HG03460 (cell line): ENCODE results near the gene ACAP2.
"Not testable (repeated sequence)": the region's sequence is repeated elsewhere in the genome, so short reads cannot be mapped to it uniquely, and the experiment has no call there.

ENCODE experiments used
- ATAC-seq: cut with Tn5 transposase; IDR thresholded peaks from one replicate; pipeline ENCODE4 v1.9.1; 2021; ENCODE audit not compliant: unreplicated experiment

The ACAP2 gene

GRCh38 chr3:195297446-195297845 lies 145.4 kb downstream of the ACAP2 start:
- ATAC-seq, result peak; percentile 62

DNA sequence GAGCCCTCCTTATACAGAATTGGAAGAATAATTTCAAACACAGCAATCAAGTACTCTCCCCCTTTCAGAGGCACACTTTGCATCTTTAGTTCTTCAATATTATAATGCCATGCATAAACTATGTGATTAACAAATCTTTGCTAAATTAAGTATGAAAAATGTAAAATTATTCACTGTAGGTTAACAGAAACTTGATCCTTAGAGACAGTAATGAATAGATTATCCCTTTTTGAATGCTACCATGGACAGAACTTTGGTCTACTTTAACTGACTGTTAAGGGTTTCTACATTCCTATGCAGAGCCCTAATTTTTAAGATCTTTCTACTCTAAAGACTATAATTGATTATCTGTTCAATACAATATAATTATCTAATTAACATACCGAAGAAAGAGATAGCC lies 146.2 kb downstream of the ACAP2 start:
- ATAC-seq, result no peak

DNA sequence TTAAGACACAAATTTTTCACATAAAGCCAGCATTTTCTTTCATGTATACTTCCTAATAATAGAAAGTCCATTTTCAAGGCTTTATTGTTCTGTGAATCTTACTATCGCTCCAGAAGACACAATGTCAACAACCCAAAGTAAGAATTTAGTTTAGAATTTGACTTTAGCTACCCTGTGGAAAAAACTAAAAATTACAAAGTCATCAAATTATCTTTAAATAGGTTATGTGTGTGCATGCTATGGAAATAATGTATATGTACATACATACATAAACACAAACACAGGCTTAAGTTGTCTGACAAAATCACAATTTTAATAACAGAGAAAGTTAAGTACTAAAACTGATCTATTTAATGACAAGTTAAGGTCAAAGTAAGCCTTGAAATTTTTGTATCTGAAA lies 151.7 kb downstream of the ACAP2 start:
- ATAC-seq, result no peak

DNA sequence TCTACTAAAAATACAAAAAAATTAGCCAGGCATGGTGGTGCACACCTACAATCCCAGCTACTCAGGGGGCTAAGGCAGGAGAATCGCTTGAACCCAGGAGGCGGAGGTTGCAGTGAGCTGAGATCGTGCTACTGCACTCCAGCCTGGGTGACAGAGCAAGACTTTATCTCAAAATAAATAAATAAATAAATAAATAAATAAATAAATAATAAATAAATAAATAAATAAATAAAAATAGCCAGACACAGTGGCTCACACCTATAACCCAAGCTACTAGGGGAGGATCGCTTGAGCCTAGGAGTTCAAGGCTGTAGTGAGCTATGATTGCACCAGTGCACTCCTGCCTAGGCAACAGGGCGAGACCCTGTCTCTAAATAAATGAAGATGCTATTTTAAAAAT lies 152.2 kb downstream of the ACAP2 start:
- ATAC-seq, result not testable (repeated sequence)

DNA sequence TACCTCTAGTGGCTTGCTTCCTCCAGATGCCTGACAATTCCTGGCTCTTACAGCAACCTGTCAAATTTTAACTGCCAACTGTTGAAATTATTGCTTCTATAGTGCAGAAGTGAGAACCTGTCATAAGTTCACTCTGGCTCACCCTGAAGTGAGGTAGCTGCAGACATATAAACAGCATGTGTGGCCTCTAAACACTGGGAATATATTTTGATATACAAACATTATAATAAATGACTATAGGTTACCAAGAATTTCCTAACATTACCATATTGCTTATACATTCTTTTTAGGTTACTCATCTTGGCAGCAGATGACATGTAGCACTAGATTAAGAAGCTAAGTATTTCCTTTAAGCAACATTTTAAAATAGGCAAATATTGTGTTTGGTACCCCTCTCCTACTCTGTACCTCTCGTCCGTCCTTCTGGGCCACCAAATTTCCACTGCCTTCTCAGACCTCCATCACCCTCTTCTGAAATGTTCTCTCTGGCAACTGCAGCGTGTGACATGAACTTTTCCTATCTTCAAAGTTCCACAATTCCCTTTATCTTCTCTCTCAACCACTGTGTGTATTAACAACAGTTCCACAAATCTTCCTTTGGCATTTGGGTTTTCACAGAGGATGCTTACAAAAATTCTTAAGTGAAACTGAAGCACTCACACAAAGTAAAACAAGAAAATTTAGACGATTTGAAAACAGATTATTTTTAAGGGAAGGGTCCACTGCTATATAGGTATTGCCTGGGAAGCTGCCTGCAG lies 156.5 kb downstream of the ACAP2 start:
- no peak for ATAC-seq

DNA sequence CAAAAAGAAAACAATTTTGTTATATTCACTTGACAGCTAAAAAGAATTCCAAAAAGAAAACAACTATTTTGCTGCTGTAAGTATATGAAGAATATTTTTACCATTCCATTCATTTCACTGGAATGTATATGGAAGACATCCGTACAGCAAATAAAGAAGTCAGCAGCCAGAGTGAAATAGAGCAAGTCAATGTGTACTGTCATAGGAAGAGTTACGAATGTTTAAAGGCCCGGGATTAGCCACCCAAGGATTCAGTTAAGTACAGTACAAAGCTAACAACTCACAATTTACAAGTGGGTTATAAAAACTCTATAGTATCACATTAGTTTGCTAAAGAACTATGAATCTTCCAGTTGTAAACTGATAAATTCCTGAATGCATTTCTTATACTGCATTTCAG lies 157.4 kb downstream of the ACAP2 start:
- no peak for ATAC-seq

GRCh38 chr3:195284842-195285241 lies 158.0 kb downstream of the ACAP2 start:
- ATAC-seq, result no peak

- ATAC-seq, result no peak
These were observed 159.9 kb downstream of the ACAP2 start for GRCh38 chr3:195282961-195283360.

GRCh38 chr3:195274259-195274966 lies 168.4 kb downstream of the ACAP2 start:
- ATAC-seq, result no peak

DNA sequence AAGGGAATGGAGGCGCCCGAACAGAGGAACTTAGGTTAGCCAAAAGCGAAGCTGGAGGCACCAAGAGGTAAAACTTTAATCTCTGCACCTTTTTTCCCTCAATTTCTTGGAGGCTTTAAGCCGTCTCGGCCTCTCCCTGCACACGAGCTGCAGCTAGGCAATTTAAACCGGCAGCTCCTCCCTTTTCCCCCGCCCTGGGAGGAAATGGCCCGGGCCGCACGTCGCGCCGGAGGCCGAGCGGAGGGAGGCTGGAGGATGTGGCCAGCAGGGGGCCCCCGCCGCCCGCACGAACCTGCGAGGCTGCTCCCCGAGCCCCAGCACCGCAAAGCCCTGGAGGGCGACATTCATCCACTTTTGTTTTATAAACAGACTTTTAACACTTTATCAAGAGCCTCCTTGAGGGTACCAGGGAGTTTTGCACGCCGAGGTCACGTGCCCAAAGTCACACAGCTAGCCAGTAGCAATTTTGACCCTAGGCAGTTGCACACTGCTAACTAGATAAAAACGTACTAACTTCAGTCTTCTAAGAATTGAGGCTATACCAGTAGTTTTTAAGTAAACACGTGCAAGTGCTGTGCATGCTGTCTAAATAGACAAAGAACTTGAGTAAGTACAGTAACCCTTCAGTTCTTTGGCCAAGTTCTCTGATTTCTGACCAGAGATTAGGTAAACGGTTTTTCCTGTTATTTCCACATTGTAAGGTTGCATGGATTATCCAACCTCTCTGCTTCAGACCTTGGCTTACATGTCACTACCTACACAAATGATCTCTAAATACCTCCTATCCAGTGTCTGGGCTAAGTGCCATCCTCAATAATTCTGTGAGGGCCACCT lies 171.2 kb downstream of the ACAP2 start:
- ATAC-seq, result peak; percentile 71

GRCh38 chr3:195270817-195271409 lies 171.9 kb downstream of the ACAP2 start, which contains the start of gene XXYLT1:
XXYLT1 (minus strand) TSS chr3:195271159; CDS start chr3:195271058, 101 bp downstream.
- peak; percentile 81 for ATAC-seq

DNA sequence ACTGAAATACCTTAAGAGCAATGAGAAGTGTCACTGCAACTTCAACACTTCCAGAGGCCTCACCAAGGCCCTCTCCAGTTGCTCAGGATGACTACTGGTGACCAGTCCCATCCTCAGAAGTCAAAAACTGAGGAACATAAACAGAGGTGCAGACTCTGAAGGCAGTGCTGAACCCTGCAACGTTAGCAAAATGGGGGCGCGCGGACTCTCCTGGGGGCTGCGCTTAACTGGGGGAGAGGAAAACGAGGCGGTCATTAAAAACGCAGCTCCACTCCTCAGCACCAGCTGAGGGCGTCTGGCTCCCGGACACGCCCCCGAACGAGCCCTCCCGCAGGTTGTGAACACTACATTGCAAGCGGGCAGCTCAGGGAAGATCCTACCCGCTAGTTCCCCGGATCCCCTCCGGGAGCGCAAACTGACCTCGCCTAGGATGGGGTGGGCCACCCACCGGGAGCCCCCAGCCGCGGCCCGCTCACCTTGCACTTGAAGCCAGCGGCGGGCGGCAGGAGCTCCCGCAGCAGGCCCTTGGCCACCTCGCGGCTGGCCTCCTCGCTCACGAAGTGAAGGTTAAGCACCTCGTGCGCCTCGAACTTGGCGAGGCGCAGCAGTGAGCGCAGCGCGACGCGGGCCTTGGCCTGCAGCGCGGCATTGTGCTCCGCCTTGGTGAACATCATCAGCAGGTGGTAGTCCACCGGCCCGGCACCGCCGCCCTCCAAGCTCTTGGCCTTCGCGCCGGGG lies 172.6 kb downstream of the ACAP2 start:
- peak; percentile 15 for ATAC-seq

DNA sequence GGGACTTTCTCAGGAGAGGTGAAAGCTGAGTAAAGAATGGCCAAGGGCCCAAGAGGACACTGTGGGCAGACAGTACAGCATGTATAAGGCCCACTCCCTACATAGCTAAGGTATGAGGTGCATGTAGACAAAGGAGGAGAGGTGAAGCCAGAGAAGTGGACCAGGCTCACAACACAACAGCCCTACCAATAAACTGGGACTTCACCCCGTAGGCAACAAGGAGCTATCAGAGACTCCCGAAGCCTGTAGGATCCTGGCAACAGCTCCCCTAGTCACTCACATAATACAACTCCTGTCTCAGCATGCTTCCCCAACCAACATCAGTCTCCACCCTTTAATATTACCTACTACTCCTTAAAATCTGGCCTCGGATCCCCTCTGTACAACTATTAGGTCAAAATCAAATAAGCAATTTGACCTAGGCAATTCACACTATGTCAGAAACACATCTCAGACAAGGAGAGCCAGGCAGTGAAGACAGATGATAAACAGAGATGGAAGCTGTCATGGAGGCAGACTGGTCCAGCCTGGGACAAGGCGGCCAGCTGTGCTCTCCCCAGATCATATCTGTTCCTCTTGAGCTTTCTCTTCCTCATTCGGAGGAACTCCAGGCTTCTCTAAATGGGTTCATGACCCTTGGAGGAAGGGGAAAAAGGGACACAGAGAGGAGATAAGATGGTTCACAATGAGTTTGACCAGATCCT lies 173.3 kb downstream of the ACAP2 start:
- no peak for ATAC-seq

DNA sequence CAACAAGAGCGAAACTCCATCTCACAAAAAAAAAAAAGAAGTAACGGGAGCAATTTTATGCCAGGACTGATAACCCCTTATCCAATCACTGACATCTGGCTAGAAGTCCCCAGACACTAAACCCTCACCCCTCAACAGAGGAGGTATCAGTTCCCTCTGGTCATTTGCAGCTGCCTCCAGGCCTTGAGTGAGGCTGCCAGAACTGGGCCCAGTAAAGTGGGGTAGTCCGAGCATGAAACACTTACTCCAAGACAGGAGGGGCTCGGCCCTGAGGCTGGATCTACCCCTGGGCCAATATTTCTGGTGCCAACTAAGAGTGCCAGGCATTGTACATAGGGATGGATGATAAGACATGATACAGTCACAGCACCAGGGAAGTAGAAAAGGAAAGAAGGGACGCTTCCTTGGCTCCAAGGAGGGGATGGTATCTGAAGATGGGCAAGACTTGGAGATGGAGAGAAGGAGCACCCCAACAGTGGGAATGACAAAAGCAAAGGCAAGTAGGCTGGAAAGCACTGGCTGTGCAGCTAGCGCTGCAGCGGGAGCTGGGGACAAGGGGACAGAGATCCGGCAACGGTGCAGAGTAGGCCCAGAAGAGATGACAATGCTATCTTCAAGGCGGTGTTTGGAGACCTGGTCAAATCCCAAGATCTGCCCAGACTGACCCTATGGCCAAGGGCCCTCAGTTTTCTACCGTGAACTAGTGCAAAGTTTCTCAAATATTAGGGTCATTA lies 174.1 kb downstream of the ACAP2 start:
- ATAC-seq, result no peak

- ATAC-seq, result no peak
These were observed 175.7 kb downstream of the ACAP2 start for GRCh38 chr3:195267096-195267495.

DNA sequence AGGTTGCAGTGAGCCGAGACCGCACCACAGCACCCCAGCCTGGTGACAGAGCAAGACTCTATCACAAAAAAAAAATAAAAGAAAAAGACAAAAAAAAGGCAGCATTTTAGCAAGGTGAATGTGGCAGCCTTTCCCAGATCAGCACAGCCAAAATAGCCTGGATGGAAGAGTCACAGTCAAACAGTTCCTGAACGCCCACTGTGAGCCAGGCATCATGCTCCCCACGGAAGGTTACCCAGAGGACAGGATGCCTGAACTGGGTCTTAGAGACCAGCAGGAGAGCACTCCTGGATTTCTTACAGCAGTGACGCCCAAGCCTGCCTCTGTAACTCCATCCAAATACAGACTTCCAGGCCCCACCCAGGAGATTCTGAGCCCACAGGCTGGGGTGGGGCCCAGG lies 176.4 kb downstream of the ACAP2 start:
- no peak for ATAC-seq

GRCh38 chr3:195265363-195265976 lies 177.3 kb downstream of the ACAP2 start:
- ATAC-seq, result no peak

GRCh38 chr3:195263925-195264600 lies 178.8 kb downstream of the ACAP2 start:
- ATAC-seq, result no peak
